Suppressor macrophage (primary cell): ENCODE measurements around the gene CYP27B1.

Experiments
- DNase-seq, 4 experiments: peaks; one replicate each; pipeline ENCODE4 v3.0.0-alpha.2; 2020 to 2022
- total RNA-seq, 17 experiments: gene quantifications; one replicate each; lab custom pipeline; 2026; ENCODE audit warnings: mixed read lengths in 6 of 17, inconsistent platforms in 3 of 17; lab: John Stamatoyannopoulos, UW

Gene CYP27B1
- 11.5 to 216 (median 25.2) reads per million in 17 experiments for total RNA-seq

- peak in 3 of 4 experiments; percentile 54 to 67 (median 55) for DNase-seq
These were observed at the start of gene CYP27B1 for GRCh38 chr12:57766464-57767304. TSS of gene CYP27B1 (minus strand) at chr12:57767078. CDS start at chr12:57767041, 37 bp downstream.

DNA sequence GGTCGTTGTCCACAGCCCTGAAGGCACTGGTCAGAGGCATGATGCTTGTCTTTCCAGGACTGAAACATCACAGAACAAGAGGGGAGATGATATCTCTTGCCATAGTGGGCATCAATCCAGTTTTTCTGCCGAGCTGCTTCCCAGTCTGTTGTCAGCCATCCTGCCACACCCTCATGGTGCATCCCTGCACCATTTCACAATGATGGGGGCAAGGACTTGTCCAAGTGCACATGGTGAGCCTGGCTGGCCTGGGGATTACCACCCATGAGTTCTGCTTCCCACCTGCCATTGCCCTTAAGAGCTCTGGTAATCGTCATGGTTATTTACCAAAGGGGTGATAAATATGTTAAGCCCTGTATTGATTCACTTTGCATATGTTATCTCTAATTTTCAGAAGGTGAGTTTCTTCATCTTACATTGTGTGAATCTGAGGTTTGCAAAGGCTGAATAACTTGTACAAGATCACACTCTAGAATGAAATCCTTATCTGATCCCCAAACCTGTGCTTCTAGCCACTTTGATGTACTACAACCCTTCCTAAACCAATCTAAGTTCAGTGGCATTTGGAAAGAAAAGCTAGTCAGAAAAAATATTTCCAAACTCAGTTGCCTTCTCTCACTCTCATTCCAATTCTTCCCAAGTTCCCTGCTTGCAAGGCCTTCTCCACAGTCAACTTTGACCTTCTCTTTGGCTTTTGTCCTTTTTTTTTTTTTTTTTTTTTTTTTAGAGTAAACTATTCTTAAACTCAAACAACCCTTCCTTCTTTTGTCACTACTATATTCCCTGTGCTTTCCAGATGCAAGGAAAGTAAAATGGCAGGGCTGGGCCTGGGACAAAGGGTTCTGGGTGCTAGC lies 49.4 kb upstream of the CYP27B1 start:
- DNase-seq = no peak

DNA sequence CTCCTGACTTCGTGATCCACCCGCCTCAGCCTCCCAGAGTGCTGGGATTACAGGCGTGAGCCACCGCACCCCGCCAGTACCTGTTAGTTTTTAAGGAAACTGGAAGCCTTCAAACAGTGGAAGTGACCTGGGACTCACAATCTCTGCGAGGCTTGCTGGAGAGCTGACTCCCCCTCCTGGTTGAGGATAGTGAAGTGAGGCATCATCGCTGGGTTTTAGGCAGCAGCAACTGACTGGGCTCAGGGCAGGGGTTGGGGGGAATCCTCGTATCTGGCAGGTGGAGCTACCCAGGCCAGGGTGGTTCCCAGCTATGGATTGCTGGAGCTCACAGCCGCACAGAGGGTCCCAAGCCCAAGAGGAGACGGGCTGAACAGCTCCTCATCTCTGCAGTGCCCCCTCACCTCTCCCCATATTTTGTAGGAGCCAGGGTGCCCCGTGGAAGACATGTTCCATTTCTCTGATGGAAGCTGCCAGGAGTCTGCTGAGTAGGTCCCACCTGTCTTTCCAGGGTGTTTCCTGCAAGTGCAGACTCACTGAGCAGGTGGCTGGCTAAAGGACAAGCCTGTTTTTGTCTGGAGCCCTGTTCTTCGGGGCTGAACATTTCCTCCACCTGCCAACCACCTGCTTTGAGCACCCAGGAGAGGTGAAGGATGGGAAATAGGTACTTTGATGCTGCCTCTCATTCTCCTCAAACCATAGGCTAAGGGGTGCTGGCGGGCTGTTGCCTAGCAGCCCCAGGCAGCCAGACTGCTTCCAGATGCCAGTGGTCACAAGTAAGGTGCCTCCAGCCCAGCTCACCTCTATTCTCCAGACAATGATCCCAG lies 48.5 kb upstream of the CYP27B1 start:
- DNase-seq = no peak

DNA sequence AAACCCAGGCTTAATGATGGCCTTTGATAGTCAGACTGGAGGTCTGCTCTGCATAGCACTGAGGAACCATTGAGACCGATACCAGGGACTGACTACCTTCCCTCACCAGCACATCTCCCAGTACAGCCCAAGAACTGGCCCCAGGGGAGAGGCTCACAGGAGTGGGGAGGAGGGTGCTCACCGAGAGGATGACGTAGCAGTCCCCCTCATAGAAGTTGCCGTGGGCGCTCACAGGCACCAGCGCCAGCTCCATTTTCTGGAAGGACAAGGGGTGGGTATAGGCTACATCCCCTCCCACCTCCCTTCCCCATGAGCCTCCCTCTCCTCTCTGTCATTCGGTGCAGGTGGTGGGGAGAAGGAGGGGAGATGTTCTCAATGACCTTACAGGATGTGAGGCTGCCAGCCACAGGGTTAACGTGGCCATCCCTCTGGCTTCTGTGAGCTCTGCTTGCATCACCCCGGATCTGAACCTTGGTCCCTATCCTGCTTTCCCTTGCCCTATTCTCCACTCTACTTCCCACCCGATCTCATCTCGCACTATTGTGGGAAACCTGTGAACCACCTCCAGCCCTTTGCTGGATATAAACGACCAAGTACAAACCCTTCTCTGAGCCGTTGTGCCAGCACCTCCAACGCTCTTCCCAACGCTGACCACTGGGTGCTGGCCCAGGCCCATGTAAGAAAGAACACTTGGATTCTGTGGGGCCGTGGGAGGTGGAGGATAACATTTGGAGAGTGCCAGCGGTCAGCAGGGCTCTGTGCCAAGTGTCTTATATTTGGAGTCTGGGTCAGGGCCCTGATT lies 47.3 kb upstream of the CYP27B1 start:
- DNase-seq = no peak

DNA sequence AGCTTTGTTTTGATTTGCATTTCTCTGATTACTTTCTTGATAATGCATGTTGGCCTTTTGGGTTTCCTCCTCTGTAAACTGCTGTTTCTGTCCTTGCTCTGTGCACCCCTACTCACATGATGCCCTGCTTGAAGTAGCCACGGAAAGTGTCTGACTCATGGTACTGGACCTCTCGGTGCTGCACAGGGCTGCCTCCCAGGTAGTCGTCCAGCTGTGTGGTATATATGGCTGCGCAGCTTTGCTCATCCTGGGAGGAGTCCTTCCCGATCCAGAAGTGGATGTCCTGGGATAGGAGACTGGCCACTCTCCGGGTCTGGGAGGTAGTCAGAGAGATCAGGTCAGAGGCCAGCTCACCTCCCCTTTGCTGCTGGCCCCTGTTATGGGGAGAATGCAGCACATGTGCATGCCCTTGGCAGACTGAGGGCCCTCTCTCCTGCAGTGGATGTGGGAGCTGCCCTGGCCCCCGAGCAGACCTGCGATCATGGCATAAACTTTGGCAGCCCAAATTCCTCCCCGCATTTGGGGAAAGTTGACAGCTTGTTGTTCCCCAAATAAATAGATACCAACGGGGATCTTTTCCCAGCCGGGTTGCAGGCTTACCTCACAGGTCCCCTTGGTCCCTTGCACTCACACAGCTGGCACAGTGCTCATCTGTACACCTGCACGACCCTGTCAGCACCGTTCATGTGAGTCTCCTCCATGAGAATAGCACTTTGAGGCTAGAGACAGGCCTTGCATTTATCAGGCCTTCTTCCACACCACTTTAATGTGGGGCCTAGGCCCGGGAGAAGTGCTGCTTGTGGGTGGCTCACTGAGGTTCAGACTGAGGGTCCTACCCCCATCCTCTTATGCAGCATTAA lies 46.5 kb upstream of the CYP27B1 start:
- no peak for DNase-seq

DNA sequence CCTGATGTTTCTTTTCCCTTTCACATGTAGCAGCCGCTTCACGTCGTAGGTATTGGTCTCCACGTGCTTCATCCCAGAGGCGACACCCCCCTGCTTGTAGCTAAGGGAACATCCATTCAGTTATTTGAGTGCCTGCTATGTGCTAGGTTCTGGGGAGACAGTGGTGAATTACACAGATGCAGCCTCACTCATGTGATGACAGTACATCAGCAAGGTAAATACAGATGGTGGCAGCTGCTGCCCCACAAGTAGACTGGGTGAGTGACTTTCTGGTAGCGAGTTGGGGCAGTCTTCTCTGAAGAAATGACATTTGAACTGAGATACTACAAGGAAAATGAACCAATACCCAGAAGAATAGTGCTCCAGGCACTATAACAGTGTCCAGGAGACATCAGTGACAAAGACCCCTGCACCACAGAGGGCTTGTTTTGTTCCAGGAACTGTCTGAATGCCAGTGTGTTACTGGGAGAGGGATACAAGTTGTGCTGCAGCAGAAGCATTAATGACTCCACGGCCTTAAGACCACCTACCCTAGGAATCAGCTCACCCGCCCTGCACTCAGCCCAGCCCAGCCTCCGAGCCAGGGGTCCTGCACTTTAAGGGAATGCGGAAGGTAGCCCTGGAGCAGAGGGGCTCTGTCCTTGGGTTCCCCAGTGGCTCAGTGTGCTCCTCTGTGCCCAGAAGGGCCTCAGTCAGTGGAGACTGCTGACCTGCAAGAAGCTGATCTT lies 44.3 kb upstream of the CYP27B1 start:
- no peak for DNase-seq

DNA sequence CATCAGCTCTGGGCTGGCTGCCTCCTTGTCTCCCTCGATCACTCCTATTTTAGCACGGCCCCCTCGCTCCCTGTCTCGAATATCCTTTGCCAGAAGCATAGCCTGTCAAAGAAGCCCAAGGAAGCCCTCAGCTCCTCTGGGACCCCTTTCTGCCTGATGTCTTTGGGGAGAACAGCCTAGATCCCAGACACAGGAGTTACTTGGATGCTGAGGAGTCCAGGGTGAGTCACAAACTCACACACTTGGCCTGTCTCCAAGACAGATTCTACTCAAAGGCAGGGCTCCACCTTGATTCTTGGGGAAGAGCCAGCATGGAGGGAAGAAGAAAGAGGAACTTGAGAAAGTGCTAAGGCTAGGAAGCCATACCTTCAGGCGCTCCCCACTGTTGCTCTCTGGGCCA lies 43.6 kb upstream of the CYP27B1 start:
- no peak for DNase-seq

DNA sequence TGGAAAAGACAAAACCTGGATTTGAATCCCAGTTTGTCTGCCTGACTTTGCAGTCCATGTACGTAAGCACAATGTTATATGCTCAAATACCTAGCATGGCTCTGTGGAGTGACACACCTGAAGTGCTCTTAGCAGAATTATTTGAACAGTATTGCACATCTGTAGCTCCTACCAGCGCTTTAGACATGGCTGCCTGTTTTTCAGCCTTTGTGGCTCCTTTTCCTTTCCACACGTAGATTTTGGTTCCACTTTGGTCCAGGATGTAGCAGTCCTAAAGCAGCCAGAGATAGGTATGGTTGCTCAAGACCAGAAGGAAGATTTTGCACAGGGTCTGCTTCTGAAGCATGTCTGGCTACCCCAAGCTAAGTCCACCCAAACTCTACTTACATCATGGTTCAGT lies 42.5 kb upstream of the CYP27B1 start:
- no peak for DNase-seq

DNA sequence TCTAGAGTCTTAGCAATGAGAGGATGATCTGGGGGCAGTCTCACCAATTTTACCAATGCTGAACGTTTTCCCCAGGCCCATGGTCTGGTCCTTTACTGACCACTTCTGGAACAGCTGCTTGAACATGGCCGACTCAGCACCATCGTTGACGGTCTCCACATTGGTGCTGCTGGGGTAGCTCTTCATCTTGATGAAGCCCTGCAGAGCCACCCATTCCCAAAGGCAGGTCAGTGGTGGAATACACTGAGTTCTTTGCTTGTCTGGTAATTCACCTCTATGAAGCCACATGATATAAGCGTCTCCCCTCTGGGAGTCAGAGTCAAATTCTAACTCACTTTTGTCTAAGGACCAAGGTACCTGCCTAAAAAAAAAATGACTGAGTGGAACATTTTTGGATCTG lies 41.5 kb upstream of the CYP27B1 start:
- no peak for DNase-seq

DNA sequence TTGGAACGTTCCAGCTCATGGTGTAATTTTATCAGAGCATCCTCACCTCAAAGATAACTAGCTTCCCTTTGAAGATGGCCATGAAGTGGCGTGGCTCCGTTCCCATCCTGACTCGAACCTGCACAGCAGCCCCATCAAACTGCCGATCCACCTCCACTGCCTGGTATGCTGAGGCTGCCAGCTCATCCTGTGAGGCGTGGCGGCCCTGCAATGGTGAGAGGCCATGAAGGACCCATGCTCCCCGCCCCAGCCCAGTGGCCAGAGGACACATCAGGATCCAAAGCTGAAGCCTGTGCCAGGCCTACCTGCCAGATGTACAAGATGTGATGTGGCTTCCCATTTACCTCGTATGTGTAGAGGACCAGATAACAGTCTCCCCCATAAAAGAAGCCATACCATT lies 40.4 kb upstream of the CYP27B1 start:
- DNase-seq = no peak

- no peak for DNase-seq
These were observed 39.8 kb upstream of the CYP27B1 start for GRCh38 chr12:57806677-57807076.

DNA sequence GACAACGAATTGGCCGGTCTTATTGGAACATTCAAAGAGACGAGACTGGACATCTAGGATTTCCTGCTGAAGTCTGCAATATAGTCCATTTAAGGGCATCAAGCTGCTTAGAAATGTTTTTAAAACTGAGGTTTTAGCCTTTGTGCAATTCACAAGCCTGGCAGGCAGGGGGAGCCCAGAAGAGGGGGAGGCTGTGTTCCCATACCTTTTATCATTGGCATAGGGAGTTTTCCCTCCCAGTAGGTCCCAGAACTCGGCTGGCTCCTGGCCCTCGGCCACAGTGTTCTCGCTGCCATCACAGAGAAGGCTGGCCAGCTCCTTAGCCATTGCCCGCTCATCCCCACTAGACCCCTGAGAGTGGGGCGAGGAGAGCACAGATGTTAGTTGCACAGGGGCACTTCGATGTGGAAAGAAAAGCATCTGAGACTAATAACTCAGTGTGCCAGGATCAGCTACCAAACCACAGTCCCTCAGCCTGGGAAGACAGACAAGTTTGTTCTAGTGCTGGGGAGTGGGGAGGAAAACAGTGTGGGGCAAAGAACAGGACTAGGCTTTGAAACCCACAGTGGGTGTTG lies 36.5 kb upstream of the CYP27B1 start:
- DNase-seq = peak; percentile 51 to 65 (median 56)

- no peak for DNase-seq
These were observed 35.7 kb upstream of the CYP27B1 start for GRCh38 chr12:57802607-57803006.

DNA sequence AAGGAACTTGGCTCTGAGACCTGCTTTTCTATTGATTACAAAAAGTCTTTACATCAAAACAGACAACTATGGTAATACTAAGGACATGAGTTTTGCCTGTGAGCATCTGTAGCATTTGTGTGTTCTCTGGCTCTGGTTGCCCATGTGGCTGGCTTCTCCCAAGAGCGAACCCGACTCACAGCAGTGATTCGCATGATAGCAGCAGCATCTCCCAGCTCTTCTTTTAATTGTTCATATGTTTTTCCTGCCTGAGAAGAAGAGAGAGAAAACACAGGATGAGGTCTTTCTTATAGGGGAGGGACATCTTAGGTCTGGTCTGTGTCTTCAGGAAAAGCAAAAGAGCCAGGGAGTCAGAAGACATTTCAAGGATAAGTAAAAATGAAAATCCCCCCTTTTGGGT lies 34.1 kb upstream of the CYP27B1 start:
- DNase-seq = no peak

DNA sequence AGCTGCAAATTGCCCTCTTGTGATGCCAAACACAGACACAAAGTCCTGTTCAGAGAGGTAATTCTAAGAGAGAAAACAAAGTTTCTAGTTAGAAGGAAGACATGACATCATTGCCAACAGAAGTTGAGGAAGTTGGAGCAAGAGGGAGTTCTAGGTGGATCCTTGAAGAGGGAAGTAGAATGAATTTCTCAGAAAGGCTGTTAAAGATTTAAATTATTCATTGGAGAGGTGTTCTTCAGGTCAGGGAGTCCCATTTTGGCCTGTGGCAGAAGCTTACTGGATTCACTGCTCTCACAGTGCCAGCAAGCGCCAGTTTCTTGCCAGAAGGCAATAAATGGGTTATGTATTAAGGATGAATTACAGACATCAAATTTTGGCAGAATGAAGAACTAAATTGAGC lies 31.1 kb upstream of the CYP27B1 start:
- peak; percentile 15 to 73 (median 60) for DNase-seq

- no peak for DNase-seq
These were observed 30.1 kb upstream of the CYP27B1 start for GRCh38 chr12:57796996-57797395.

- no peak for DNase-seq
These were observed 28.5 kb upstream of the CYP27B1 start for GRCh38 chr12:57795354-57795753.

DNA sequence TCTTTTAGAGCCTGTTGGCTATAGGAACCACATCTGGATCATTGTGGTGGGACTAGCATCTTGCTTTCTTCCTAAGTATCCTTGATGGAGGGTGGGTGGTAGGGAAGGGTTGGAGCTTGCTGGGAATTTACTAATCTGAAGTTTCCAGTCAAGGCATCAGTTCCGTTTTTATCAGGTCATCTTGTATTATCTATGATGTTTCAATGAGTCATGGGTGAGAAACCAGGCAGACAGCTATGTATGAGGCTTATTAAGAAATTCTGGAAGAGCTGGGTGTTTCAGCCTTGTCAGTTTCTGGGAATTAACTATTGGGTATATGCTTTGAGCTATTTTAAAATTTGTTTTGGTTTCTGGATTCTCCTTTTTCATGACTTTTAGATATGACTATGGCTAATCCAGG lies 27.0 kb upstream of the CYP27B1 start:
- DNase-seq = peak in 1 of 4 experiments; percentile 12

- no peak for DNase-seq
These were observed 17.0 kb upstream of the CYP27B1 start for GRCh38 chr12:57783861-57784260.

DNA sequence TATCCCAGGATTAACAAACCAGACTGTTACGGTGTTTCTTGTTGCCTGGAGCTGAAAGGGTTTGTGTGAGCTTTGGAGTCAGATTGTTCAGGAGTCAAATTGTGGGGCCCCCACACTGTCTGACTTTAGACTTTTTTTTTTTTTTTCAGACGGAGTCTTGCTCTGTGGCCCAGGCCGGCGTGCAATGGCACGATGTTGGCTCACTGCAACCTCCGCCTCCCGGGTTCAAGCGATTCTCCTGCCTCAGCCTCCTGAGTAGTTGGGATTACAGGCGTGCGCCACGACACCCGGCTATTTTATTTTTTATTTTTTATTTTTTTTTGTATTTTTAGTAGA lies 16.6 kb upstream of the CYP27B1 start:
- no peak for DNase-seq
